H1 (cell line): ENCODE measurements around the gene SLC13A4. TPM values are rescaled to one million over a fixed set of nuclear protein-coding genes. Genes with fewer than 3 reads are reported as not detected.

Source experiments
- CEBPB ChIP-seq: IDR thresholded peaks from 2 replicates; pipeline ENCODE4 v1.6.1; 2012; ENCODE audit warnings: low read depth, low read length
- EZH2 ChIP-seq: fragments of 200-600 bp; sonication (generic); IDR thresholded peaks from 2 replicates; pipeline ENCODE4 v1.7.1; 2012; ENCODE audit warnings: low read depth, mild to moderate bottlenecking, moderate library complexity, low read length, inconsistent platforms; ENCODE audit not compliant: severe bottlenecking
- KDM4A ChIP-seq: IDR thresholded peaks from one replicate; pipeline ENCODE4 v1.7.1; 2012; ENCODE audit warnings: low read depth, mild to moderate bottlenecking, moderate library complexity, low read length, inconsistent platforms; ENCODE audit not compliant: severe bottlenecking
- NANOG ChIP-seq: IDR thresholded peaks from 2 replicates; pipeline ENCODE4 v1.6.1; 2011; ENCODE audit warnings: low read length, low read depth, mild to moderate bottlenecking, inconsistent platforms; ENCODE audit not compliant: insufficient read depth, poor library complexity, severe bottlenecking
- PHF8 ChIP-seq: fragments of 200-600 bp; sonication (generic); conservative IDR thresholded peaks from 2 replicates; pipeline ENCODE4 v1.7.1; 2012; ENCODE audit warnings: low read depth, mild to moderate bottlenecking, inconsistent platforms, low read length, moderate library complexity
- SP4 ChIP-seq: IDR thresholded peaks from 2 replicates; pipeline ENCODE4 v1.6.1; 2012; ENCODE audit warnings: low read length, inconsistent platforms
- SRF ChIP-seq: IDR thresholded peaks from 2 replicates; pipeline ENCODE4 v1.6.1; 2011; ENCODE audit warnings: mild to moderate bottlenecking, low read depth, low read length, moderate library complexity
- polyA plus RNA-seq, 7 experiments: library from polyadenylated mRNA; depleted of rRNA in 3 of 7; stranded (reverse) in 5 of 7; unstranded in 2 of 7; fragments of >200 nt in 5 of 7; fragments of 200-250 nt in 2 of 7; gene quantifications; 1 replicate in 5 of 7; 2 replicates in 1 of 7; 4 replicates in 1 of 7; pipeline versions ENCODE4 v1.2.1 to v1.2.3, GENCODE V29; 2011 to 2013; ENCODE audit warnings: missing spikeins in 2 of 7, mixed read lengths in 2 of 7
- total RNA-seq: library from RNA; stranded (reverse); fragmentation: NEBNext Ultra II Directional; extraction: Animal tissue kit (Norgen Biotek cat#: 25700); gene quantifications from 2 replicates; pipeline ENCODE4 v1.2.1, GENCODE V29; 2021
- TF ChIP-seq, protein P1 (sequence below): IDR thresholded peaks from 2 replicates; pipeline ENCODE4 v1.6.1; 2011; ENCODE audit warnings: low read length, improper control_type of control experiment

The SLC13A4 gene
- total and polyA plus RNA-seq, 2 of the 8 experiments (the other 6 are each of a cell fraction or from before 2014, with no cell fraction given), result 3.9 to 7.5 TPM

DNA sequence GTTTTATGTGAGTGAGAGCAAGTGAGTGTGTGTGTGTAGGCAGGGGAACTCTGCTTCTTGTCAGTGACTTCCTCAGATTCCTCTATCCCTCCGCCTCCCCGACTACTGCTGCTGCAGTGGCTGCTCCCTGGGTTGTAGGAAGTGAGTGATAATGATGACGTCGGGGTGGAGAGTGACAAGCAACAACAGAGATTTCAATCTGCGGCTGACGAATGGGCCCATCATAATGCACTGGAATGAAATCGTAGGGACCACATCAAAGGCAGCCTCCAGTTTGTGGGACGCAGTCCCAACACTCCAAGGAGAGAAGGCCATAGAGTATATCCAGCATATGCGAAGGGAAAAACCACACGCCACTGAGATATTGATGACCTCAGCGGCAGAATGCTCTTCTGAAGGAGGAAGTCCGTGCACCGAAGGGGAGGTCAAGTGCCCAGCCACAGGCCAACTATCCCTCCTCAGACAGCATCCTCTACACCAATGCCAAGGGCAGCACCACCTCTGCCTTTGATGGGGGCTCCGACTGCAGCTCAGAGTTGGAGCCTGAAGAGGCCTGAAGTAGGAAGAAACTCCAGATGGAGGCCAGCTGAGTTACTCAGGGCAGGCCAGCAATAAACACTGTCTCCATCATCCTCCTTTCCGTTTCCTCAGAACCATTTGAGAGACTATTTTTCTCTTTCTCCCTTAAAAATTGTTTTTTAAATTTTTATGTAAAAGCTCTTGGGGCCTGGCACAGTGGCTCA lies 77.0 kb downstream of the SLC13A4 start (continued):
- TF ChIP-seq, protein P1, sequence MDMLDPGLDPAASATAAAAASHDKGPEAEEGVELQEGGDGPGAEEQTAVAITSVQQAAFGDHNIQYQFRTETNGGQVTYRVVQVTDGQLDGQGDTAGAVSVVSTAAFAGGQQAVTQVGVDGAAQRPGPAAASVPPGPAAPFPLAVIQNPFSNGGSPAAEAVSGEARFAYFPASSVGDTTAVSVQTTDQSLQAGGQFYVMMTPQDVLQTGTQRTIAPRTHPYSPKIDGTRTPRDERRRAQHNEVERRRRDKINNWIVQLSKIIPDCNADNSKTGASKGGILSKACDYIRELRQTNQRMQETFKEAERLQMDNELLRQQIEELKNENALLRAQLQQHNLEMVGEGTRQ, result no peak
- TF ChIP-seq EZH2 (no peak), NANOG (no peak), KDM4A (no peak), SRF (no peak), SP4 (no peak), CEBPB (no peak), PHF8 (no peak)
